Central memory CD8-positive, alpha-beta T cell (primary cell): ENCODE data around the gene BRINP3.
"Not testable (repeated sequence)": the region's sequence is repeated elsewhere in the genome, so short reads cannot be mapped to it uniquely, and the experiment has no call there.

Experiments used
- ATAC-seq: fragments of 150-1000 bp; cut with Tn5 transposase; replicated peaks from 2 replicates; pipeline ENCODE4 v1.10.0; 2022; ENCODE audit warnings: mild to moderate bottlenecking, moderate FRiP score, moderate number of reproducible peaks; ENCODE audit not compliant: poor library complexity, severe bottlenecking; ENCODE audit errors: extremely low read depth
- DNase-seq, 2 donors: peaks; one replicate each; pipeline ENCODE4 v3.0.0; 2021; ENCODE audit warnings: low spot score in 2 of 2
- H3K27ac Mint-ChIP-seq: one replicate; pipeline ENCODE4 v1.8.0; 2022; ENCODE audit warnings: low read depth, mild to moderate bottlenecking, moderate library complexity, mixed read lengths
- H3K27me3 Mint-ChIP-seq: one replicate; pipeline ENCODE4 v1.8.0; 2022; ENCODE audit warnings: mixed read lengths
- H3K36me3 Mint-ChIP-seq: one replicate; pipeline ENCODE4 v1.8.0; 2022; ENCODE audit warnings: mild to moderate bottlenecking, moderate library complexity, mixed read lengths; ENCODE audit not compliant: insufficient read depth
- H3K4me1 Mint-ChIP-seq: one replicate; pipeline ENCODE4 v1.8.0; 2022; ENCODE audit warnings: mixed read lengths
- H3K4me3 Mint-ChIP-seq: one replicate; pipeline ENCODE4 v1.8.0; 2022; ENCODE audit warnings: mild to moderate bottlenecking, moderate library complexity, mixed read lengths
- H3K9me3 Mint-ChIP-seq: one replicate; pipeline ENCODE4 v1.8.0; 2022; ENCODE audit warnings: mixed read lengths

The BRINP3 gene

GRCh38 chr1:190168116-190168892 lies 309.4 kb downstream of the BRINP3 start:
- Mint-ChIP-seq H3K4me1 (no peaks in the 10 kb centered on the region), H3K27me3 (no peaks in the 10 kb centered on the region), H3K36me3 (no peaks in the 10 kb centered on the region), H3K9me3 (peaks cover 17% of the 10 kb centered on the region), H3K4me3 (no peak overlapping the region), H3K27ac (no peak overlapping the region)
- no peak for ATAC-seq
- no peak for DNase-seq

- DNase-seq, result no peak
- no peak for ATAC-seq
- no peak overlapping the region for H3K4me3 Mint-ChIP-seq
- peaks cover under 1% of the 10 kb centered on the region for H3K36me3 Mint-ChIP-seq
- no peak overlapping the region for H3K27ac Mint-ChIP-seq
- H3K4me1 Mint-ChIP-seq, result no peaks in the 10 kb centered on the region
- peaks cover 5% of the 10 kb centered on the region for H3K9me3 Mint-ChIP-seq
- H3K27me3 Mint-ChIP-seq, result no peaks in the 10 kb centered on the region
Measured at GRCh38 chr1:190159146-190159545, 318.5 kb downstream of the BRINP3 start.

GRCh38 chr1:190154744-190155143 lies 322.9 kb downstream of the BRINP3 start:
- DNase-seq (no peak), ATAC-seq (no peak)
- Mint-ChIP-seq H3K9me3 (peaks cover 11% of the 10 kb centered on the region), H3K36me3 (peaks cover 2% of the 10 kb centered on the region), H3K27ac (no peak overlapping the region), H3K27me3 (no peaks in the 10 kb centered on the region), H3K4me1 (no peaks in the 10 kb centered on the region), H3K4me3 (no peak overlapping the region)

- no peak overlapping the region for H3K27ac Mint-ChIP-seq
- ATAC-seq, result no peak
Measured at GRCh38 chr1:190147616-190148015, 330.0 kb downstream of the BRINP3 start.

GRCh38 chr1:190144650-190145049 lies 333.0 kb downstream of the BRINP3 start:
- no peak for DNase-seq
- ATAC-seq, result no peak
- peaks cover 2% of the 10 kb centered on the region for H3K36me3 Mint-ChIP-seq
- H3K4me1 Mint-ChIP-seq, result no peaks in the 10 kb centered on the region
- peaks cover 13% of the 10 kb centered on the region for H3K9me3 Mint-ChIP-seq
- H3K27ac Mint-ChIP-seq, result no peak overlapping the region
- H3K27me3 Mint-ChIP-seq, result no peaks in the 10 kb centered on the region
- no peak overlapping the region for H3K4me3 Mint-ChIP-seq

More at GRCh38 chr1:190147616-190148015, 330.0 kb downstream of the BRINP3 start:
- no peak for DNase-seq
- no peaks in the 10 kb centered on the region for H3K4me1 Mint-ChIP-seq
- H3K4me3 Mint-ChIP-seq, result no peak overlapping the region
- peaks cover 2% of the 10 kb centered on the region for H3K36me3 Mint-ChIP-seq
- H3K9me3 Mint-ChIP-seq, result peaks cover 19% of the 10 kb centered on the region
- H3K27me3 Mint-ChIP-seq, result no peaks in the 10 kb centered on the region

GRCh38 chr1:190140644-190141043 lies 337.0 kb downstream of the BRINP3 start:
- no peak overlapping the region for H3K27ac Mint-ChIP-seq
- H3K4me1 Mint-ChIP-seq, result no peaks in the 10 kb centered on the region
- DNase-seq, result no peak
- no peak for ATAC-seq
- H3K9me3 Mint-ChIP-seq, result peaks cover 26% of the 10 kb centered on the region
- no peaks in the 10 kb centered on the region for H3K36me3 Mint-ChIP-seq
- no peak overlapping the region for H3K4me3 Mint-ChIP-seq
- H3K27me3 Mint-ChIP-seq, result no peaks in the 10 kb centered on the region

GRCh38 chr1:190138702-190139101 lies 339.0 kb downstream of the BRINP3 start:
- DNase-seq (no peak), ATAC-seq (no peak)
- H3K4me3 Mint-ChIP-seq, result no peak overlapping the region
- H3K27ac Mint-ChIP-seq, result no peak overlapping the region
- no peaks in the 10 kb centered on the region for H3K36me3 Mint-ChIP-seq
- H3K4me1 Mint-ChIP-seq, result no peaks in the 10 kb centered on the region
- H3K9me3 Mint-ChIP-seq, result peaks cover 24% of the 10 kb centered on the region
- H3K27me3 Mint-ChIP-seq, result no peaks in the 10 kb centered on the region

GRCh38 chr1:190138266-190138665 lies 339.4 kb downstream of the BRINP3 start:
- Mint-ChIP-seq H3K36me3 (no peaks in the 10 kb centered on the region), H3K27ac (no peak overlapping the region), H3K9me3 (peaks cover 24% of the 10 kb centered on the region), H3K27me3 (no peaks in the 10 kb centered on the region), H3K4me3 (no peak overlapping the region), H3K4me1 (no peaks in the 10 kb centered on the region)
- DNase-seq (no peak), ATAC-seq (no peak)

GRCh38 chr1:190129366-190129765 lies 348.3 kb downstream of the BRINP3 start:
- Mint-ChIP-seq H3K36me3 (no peaks in the 10 kb centered on the region), H3K27me3 (no peaks in the 10 kb centered on the region), H3K4me3 (no peak overlapping the region), H3K4me1 (no peaks in the 10 kb centered on the region), H3K9me3 (peaks cover 18% of the 10 kb centered on the region), H3K27ac (no peak overlapping the region)
- DNase-seq (no peak), ATAC-seq (no peak)

- H3K27ac Mint-ChIP-seq, result no peak overlapping the region
- no peak for ATAC-seq
Measured at GRCh38 chr1:190126728-190127127, 350.9 kb downstream of the BRINP3 start.

GRCh38 chr1:190124068-190124467 lies 353.6 kb downstream of the BRINP3 start:
- no peaks in the 10 kb centered on the region for H3K27me3 Mint-ChIP-seq
- ATAC-seq (no peak), DNase-seq (no peak)
- peaks cover 15% of the 10 kb centered on the region for H3K9me3 Mint-ChIP-seq
- no peaks in the 10 kb centered on the region for H3K4me1 Mint-ChIP-seq
- H3K36me3 Mint-ChIP-seq, result no peaks in the 10 kb centered on the region
- no peak overlapping the region for H3K4me3 Mint-ChIP-seq
- no peak overlapping the region for H3K27ac Mint-ChIP-seq

More at GRCh38 chr1:190126728-190127127, 350.9 kb downstream of the BRINP3 start:
- no peaks in the 10 kb centered on the region for H3K27me3 Mint-ChIP-seq
- H3K9me3 Mint-ChIP-seq, result peaks cover 20% of the 10 kb centered on the region
- no peak for DNase-seq
- H3K4me3 Mint-ChIP-seq, result no peak overlapping the region
- H3K36me3 Mint-ChIP-seq, result no peaks in the 10 kb centered on the region
- no peaks in the 10 kb centered on the region for H3K4me1 Mint-ChIP-seq

- not testable (repeated sequence) for H3K4me3 Mint-ChIP-seq, H3K27ac Mint-ChIP-seq, DNase-seq, ATAC-seq, H3K36me3 Mint-ChIP-seq, H3K27me3 Mint-ChIP-seq, H3K4me1 Mint-ChIP-seq
- peaks cover 12% of the 10 kb centered on the region for H3K9me3 Mint-ChIP-seq
Measured at GRCh38 chr1:190120564-190120963, 357.1 kb downstream of the BRINP3 start.

GRCh38 chr1:190119683-190120082 lies 358.0 kb downstream of the BRINP3 start:
- no peak for ATAC-seq
- Mint-ChIP-seq H3K27me3 (no peaks in the 10 kb centered on the region), H3K4me3 (no peak overlapping the region), H3K27ac (no peak overlapping the region), H3K4me1 (no peaks in the 10 kb centered on the region), H3K36me3 (no peaks in the 10 kb centered on the region), H3K9me3 (peaks cover 12% of the 10 kb centered on the region)
- DNase-seq, result no peak
